ENCODE data around the gene NOTCH4. TPM values are rescaled to one million over a fixed set of nuclear protein-coding genes. Genes with fewer than 3 reads are reported as not detected.
A peak's percentile ranks its signal among the peaks of the same experiment; 100 is the strongest.

The NOTCH4 gene
- total RNA-seq, 1 donor from 2014 or later = 2.5 TPM

DNA sequence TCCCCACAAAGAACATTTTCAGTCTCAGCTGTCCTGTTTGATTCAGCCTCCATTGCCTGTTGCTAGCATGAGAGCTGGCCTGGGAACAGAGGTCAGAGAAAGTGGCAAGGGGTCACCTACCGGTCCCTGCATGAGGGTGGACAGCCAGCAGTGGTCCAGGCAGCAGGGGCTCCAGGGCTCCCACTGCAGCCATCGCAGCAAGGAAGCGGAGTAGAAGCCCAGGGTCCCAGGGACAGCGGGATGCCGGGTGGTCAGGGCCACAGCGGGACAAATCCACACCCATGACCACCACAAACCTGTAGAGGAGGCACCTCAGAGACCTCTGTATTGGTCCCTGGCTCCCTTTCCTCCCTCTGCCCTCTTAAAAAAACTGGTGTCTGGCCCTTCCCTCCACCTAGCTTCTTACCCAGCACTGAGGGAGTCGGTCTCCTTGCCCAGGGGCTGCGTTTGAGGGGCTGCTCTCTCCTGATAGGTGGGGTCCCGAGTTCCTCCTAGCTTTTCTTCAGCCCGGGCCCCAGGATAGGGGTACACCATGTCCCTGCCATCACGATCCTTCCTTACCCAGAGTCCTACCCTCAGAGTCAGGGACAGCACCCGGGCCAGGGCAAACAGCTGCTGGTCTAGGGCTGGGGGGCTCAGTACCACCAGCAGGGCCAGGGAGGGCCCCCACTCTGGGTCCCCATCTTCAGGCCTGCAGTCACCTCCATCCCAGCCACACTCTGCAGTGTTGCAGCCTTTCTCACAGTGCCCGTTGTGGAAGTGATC, 23.0 kb downstream of the NOTCH4 start:
- no peaks in the 10 kb centered on the region for H3K36me3 Mint-ChIP-seq
- H3K9me3 Mint-ChIP-seq = no peaks in the 10 kb centered on the region
- H3K4me3 Mint-ChIP-seq = no peak overlapping the region
- TF ChIP-seq, protein P1, sequence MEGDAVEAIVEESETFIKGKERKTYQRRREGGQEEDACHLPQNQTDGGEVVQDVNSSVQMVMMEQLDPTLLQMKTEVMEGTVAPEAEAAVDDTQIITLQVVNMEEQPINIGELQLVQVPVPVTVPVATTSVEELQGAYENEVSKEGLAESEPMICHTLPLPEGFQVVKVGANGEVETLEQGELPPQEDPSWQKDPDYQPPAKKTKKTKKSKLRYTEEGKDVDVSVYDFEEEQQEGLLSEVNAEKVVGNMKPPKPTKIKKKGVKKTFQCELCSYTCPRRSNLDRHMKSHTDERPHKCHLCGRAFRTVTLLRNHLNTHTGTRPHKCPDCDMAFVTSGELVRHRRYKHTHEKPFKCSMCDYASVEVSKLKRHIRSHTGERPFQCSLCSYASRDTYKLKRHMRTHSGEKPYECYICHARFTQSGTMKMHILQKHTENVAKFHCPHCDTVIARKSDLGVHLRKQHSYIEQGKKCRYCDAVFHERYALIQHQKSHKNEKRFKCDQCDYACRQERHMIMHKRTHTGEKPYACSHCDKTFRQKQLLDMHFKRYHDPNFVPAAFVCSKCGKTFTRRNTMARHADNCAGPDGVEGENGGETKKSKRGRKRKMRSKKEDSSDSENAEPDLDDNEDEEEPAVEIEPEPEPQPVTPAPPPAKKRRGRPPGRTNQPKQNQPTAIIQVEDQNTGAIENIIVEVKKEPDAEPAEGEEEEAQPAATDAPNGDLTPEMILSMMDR (IDR thresholded peaks at IDR 0.05; ENCODE audit: unreplicated experiment) = no peak
- peaks cover 11% of the 10 kb centered on the region for H3K4me1 Mint-ChIP-seq
- H3K27ac Mint-ChIP-seq = no peak overlapping the region
- peaks cover 10% of the 10 kb centered on the region for H3K27me3 Mint-ChIP-seq (ENCODE audit: low read depth)
- no peak for DNase-seq (ENCODE audit: low spot score in 2 of 2, unreplicated experiment in 2 of 2)

DNA sequence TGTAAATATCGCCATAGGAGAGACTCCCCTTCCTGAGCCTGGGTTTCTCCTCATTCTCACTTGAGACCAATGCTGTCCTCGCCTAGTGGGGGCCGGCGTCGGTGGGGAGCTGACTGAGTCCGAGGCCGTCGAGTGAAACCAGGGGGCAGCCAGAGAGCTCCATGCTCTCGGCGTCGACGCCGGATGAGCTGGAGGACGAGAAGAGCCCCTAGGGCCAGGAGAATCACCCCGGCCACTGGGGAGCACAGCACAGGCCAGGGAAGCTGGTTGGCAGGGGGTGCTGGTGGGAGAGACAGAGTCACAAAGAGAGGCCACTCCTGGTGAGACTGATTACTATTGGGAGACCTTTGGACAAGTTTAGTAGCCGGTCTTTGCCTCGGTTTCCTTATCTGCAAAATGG, 25.0 kb downstream of the NOTCH4 start:
- Mint-ChIP-seq H3K27me3 (ENCODE audit: low read depth) (peaks cover 3% of the 10 kb centered on the region), H3K36me3 (no peaks in the 10 kb centered on the region), H3K4me3 (no peak overlapping the region), H3K9me3 (no peaks in the 10 kb centered on the region), H3K4me1 (peaks cover 24% of the 10 kb centered on the region), H3K27ac (no peak overlapping the region)
- no peak for DNase-seq (ENCODE audit: low spot score in 2 of 2, unreplicated experiment in 2 of 2)
- TF ChIP-seq, protein P1 (IDR thresholded peaks at IDR 0.05; ENCODE audit: unreplicated experiment) = no peak

DNA sequence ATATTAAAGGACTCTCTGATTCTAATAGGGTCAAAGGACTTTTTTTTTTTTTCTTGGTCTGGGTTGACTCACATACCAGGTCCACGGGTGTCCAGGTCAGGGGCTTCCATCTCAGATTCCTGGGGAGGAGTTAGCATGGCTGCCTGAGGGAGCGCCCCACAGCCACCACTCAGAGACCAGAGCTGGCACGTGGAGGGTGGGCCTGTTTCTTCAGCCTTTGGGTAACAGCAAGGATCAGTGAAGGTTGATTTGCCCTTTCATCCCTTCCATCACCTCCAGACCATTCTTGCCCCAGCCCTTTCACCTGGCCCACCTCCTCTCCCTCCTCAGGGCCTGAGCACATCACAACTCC, 25.5 kb downstream of the NOTCH4 start:
- Mint-ChIP-seq H3K4me1 (peaks cover 28% of the 10 kb centered on the region), H3K27ac (peak overlapping the region; percentile 12), H3K27me3 (ENCODE audit: low read depth) (peaks cover under 1% of the 10 kb centered on the region), H3K9me3 (no peaks in the 10 kb centered on the region), H3K4me3 (no peak overlapping the region), H3K36me3 (no peaks in the 10 kb centered on the region)
- no peak for DNase-seq (ENCODE audit: low spot score in 2 of 2, unreplicated experiment in 2 of 2)
- TF ChIP-seq, protein P1 (IDR thresholded peaks at IDR 0.05; ENCODE audit: unreplicated experiment) = no peak

DNA sequence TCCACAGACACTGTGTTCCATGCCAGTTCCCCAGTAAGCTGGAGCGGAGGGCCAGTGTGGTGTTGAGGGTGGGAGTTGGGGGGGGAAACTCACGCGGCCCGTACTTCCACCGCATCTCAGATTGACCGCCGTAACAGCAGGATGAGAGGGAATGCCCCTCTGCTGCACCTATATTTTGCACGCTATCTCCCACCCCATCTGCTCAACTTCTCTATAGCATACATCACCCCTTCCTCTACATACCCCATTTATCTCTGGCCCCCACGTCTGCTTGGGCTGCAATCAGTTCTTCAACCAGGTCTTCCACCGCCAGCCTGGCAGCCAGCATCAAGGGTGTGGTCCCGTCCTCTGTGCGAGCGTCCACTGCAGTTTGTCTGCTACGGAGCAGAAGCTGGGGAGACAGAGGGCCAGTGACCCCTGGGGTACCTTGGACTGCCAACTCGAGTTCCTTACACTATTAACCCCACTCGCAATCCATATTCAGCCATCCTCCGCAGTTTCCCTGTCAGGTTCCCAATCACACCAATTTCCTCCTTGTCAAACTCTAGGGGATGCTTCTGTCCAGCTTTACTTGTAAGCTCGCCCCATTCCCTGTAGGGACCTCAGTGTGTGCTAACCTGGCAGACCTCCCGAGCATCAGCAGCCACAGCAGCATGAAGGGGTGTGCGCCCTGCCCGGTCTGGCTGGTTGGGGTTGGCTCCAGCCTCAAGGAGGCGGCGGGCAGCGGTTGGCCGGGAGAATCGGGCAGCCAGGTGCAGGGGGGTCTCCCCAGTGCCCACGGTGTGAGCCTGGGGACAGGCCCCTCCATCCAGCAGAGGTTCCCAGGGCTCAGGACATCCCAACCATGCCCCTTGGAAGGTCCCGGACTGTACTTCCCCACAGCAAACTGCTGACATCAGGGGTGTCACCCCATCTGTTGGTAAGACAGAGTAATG, 26.9 kb downstream of the NOTCH4 start:
- Mint-ChIP-seq H3K36me3 (no peaks in the 10 kb centered on the region), H3K9me3 (no peaks in the 10 kb centered on the region), H3K4me3 (peak overlapping the region; percentile 94), H3K27ac (peak overlapping the region; percentile 100), H3K4me1 (peaks cover 38% of the 10 kb centered on the region), H3K27me3 (ENCODE audit: low read depth) (no peaks in the 10 kb centered on the region)
- TF ChIP-seq, protein P1 (IDR thresholded peaks at IDR 0.05; ENCODE audit: unreplicated experiment) = no peak
- no peak for DNase-seq (ENCODE audit: low spot score in 2 of 2, unreplicated experiment in 2 of 2)

DNA sequence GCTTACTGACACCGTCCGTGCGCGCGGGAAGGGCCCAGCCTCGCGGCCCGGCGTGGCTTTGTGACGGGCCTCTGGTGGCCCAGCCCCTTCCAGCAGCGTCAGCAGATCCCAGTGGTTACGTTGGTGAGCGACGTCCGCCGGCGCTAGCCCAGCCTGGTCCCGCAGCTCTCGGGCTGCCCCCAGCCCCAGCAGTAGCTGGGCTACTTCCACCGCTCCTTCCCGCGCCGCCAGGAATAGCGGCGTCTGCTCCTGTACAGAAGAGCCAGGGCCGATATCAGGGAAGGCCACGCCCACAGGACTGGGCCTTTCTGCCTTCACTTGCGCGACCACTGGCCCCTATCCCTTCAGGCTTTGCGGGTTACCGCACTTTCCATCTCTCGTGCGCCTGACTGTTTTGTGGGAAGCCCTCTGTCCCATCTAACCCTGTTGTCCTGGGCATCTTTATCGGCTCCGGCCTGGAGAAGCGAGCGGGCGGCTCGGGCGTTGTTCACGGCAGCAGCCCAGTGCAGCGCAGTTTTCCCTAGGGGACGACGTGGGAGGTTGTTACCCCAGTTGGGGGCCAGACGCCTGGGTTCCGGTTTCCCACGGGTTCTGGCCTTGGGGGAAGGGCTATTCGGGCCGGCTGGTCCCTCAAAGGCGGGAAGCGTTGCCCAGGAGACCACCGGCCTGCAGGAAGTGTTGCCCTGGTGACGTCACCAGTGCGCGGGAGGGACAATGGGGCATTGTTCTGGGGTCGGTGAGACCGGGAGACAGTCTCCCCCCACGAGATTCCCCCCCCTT, 27.8 kb downstream of the NOTCH4 start:
- DNase-seq (ENCODE audit: low spot score in 2 of 2, unreplicated experiment in 2 of 2) = peak; percentile 64 to 76
- Mint-ChIP-seq H3K36me3 (no peaks in the 10 kb centered on the region), H3K4me1 (peaks cover 46% of the 10 kb centered on the region), H3K9me3 (no peaks in the 10 kb centered on the region), H3K27me3 (ENCODE audit: low read depth) (no peaks in the 10 kb centered on the region), H3K4me3 (peak overlapping the region; percentile 94), H3K27ac (peak overlapping the region; percentile 100)
- TF ChIP-seq, protein P1 (IDR thresholded peaks at IDR 0.05; ENCODE audit: unreplicated experiment) = peak; percentile 24

Measured in mesothelial cell of epicardium (in vitro differentiated cells).